ENCODE data around the gene SCAMP5.

Gene SCAMP5

GRCh38 chr15:75065851-75066509 lies 70.6 kb downstream of the SCAMP5 start:
- Mint-ChIP-seq H3K9me3 (peaks cover 2% of the 10 kb centered on the region), H3K36me3 (peaks cover 15% of the 10 kb centered on the region), H3K27ac (peak overlapping the region; percentile 90), H3K4me3 (no peak overlapping the region), H3K4me1 (peaks cover 67% of the 10 kb centered on the region), H3K27me3 (peaks cover 36% of the 10 kb centered on the region)
- CTCF ChIA-PET: interaction anchor here (1.0 to 2.7 kb wide), 3 partner anchors 23 to 135 kb away, joined by 3 to 14 read pairs (median 8); partner anchors contain the start of gene C15orf39
- DNase-seq: no peak

DNA sequence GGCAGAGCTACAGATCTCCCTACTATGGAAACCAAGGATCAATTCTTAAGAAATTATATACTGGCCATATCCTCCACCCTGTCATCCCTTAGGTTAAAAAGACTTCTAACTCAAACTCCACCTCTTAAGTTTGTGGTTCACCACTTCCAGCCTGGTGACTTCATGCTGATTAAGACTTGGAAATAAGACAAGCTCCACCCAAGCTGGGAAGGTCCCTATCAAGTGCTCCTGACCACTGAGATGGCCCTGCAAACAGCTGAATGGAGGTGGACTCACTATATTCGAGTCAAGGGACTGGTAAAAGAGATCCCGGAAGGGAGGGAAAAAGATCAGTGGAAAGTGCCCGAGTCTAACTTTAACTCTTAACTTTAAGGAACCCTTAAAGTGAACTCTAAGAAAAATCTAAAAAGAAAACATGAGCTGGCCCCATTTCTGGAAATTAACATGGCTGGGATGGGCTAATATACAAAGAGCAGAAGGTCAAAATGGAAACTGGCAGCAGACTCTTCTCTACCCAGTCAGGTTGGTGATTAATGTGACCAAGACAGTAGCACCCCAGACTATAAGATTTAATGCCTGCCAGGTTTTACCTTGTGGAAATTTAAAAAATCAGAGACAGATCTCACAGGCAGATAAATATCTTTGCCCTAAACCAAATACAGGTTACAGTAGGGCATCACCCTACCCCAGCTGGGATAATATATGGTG lies 71.9 kb downstream of the SCAMP5 start:
- CTCF ChIA-PET: interaction anchor here (0.7 to 2.7 kb wide), 4 partner anchors 24 to 136 kb away, joined by 3 to 14 read pairs (median 6); partner anchors contain the start of gene C15orf39
- peak; percentile 75 for DNase-seq
- H3K4me1 Mint-ChIP-seq: peaks cover 68% of the 10 kb centered on the region
- peaks cover 2% of the 10 kb centered on the region for H3K9me3 Mint-ChIP-seq
- peaks cover 45% of the 10 kb centered on the region for H3K27me3 Mint-ChIP-seq
- H3K36me3 Mint-ChIP-seq: peaks cover 15% of the 10 kb centered on the region
- H3K27ac Mint-ChIP-seq: peak overlapping the region; percentile 90
- H3K4me3 Mint-ChIP-seq: peak overlapping the region; percentile 33

DNA sequence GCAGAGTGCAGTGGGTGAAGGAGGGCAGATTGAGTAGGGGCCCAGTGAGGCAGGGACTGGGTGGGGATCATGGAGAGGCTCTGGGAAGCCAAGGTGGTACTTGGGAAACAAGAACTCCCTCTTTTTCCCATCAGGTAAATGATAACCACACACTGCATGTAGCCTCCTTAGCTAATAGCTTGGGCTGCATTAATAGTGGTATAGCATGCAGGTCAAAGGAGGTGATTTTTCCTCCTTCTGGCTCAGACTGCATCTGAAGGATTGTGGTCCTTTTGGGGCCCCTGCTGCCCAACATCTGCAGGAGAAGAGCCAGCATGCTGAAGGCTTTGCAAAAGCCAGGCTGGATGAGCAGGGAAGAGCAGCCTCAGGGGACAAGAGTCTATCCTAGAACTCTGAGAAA lies 73.4 kb downstream of the SCAMP5 start:
- Mint-ChIP-seq H3K9me3 (peaks cover 2% of the 10 kb centered on the region), H3K36me3 (peaks cover 15% of the 10 kb centered on the region), H3K4me1 (peaks cover 67% of the 10 kb centered on the region), H3K27ac (no peak overlapping the region), H3K27me3 (peaks cover 44% of the 10 kb centered on the region), H3K4me3 (no peak overlapping the region)
- CTCF ChIA-PET: interaction anchor here (1.0 kb wide), 1 partner anchor 135 kb away, joined by 3 read pairs; no protein-coding TSS in a partner anchor
- no peak for DNase-seq

DNA sequence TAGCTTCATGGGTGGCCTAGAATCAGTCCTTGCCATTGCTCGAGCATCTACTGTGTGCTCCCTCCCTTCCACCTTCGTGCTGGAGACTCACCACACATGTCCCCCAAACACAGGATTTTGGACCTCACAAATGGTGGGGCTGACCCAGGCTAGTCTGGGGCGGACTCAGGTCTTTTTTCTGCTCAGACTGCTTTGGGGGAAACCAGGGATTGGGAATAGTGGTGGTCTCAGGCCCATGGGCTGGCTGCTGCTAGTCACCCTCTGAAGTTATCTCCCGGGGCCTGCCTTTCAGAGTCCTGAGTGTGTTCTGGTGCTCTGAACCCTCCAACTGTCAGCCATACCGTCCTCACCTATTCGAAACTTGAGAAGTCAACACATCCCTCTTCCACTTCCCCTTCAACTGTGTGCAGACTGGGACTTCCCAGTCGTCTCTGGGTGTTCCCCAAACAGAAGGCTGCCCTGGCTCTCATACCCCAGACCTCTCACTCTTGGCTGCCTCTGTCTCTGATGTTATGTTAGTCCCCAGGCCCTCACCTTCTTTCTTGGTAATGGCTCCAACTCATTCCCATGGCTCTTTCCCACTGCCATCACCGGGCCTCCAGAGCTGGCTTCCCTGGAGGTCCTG lies 74.0 kb downstream of the SCAMP5 start:
- peaks cover 64% of the 10 kb centered on the region for H3K4me1 Mint-ChIP-seq
- H3K27ac Mint-ChIP-seq: no peak overlapping the region
- DNase-seq: no peak
- CTCF ChIA-PET: interaction anchor here (1.0 kb wide), 1 partner anchor 135 kb away, joined by 3 read pairs; no protein-coding TSS in a partner anchor
- H3K27me3 Mint-ChIP-seq: peaks cover 37% of the 10 kb centered on the region
- peaks cover 15% of the 10 kb centered on the region for H3K36me3 Mint-ChIP-seq
- H3K9me3 Mint-ChIP-seq: peaks cover 2% of the 10 kb centered on the region
- H3K4me3 Mint-ChIP-seq: no peak overlapping the region

- H3K4me1 Mint-ChIP-seq: peaks cover 54% of the 10 kb centered on the region
Measured at GRCh38 chr15:75070674-75071073, 75.3 kb downstream of the SCAMP5 start.

More at GRCh38 chr15:75070674-75071073, 75.3 kb downstream of the SCAMP5 start:
- Mint-ChIP-seq H3K27ac (no peak overlapping the region), H3K4me3 (no peak overlapping the region), H3K36me3 (peaks cover 14% of the 10 kb centered on the region), H3K9me3 (peaks cover 5% of the 10 kb centered on the region), H3K27me3 (peaks cover 29% of the 10 kb centered on the region)
- CTCF ChIA-PET: interaction anchor here (0.6 to 0.7 kb wide), 2 partner anchors 10 to 27 kb away, joined by 3 to 7 read pairs; no protein-coding TSS in a partner anchor
- DNase-seq: no peak
